Ammon's horn (tissue), 1 donor: ENCODE results near the gene MKRN2.
"Not testable (repeated sequence)": the region's sequence is repeated elsewhere in the genome, so short reads cannot be mapped to it uniquely, and the experiment has no call there.

Experiments used
- DNase-seq: peaks from one replicate; pipeline ENCODE4 v3.0.0-alpha.2; 2016; ENCODE audit warnings: low spot score

The MKRN2 gene

GRCh38 chr3:12630843-12631242 lies 74.0 kb downstream of the MKRN2 start:
- not testable (repeated sequence) for DNase-seq

GRCh38 chr3:12632523-12632922 lies 75.6 kb downstream of the MKRN2 start:
- no peak for DNase-seq

DNA sequence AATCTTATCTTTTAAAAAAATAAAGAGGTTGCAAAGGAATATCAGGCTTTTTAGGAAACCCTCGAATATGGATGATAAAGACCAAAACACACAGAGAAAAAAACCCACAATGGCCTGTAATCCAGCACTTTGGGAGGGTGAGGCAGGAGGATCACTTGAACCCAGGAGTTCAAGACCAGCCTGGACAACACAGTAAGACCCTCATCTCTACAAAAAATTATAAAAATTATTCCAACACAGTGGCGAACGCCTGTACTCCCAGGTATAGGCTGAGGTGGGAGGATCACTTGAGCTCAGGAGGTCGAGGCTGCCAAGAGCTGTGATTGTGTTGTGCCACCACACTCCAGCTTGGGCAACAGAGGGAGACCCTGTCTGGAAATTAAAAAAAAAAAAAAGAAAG lies 76.2 kb downstream of the MKRN2 start:
- no peak for DNase-seq
